GM20000 (cell line): ENCODE measurements around the gene NLGN1.
A peak's percentile ranks its signal among the peaks of the same experiment; 100 is the strongest.

Source experiments
- DNase-seq: peaks from one replicate; pipeline ENCODE4 v3.0.0; 2012; ENCODE audit warnings: low spot score
- CTCF ChIP-seq: IDR thresholded peaks from 2 replicates; pipeline ENCODE4 v1.5.1; 2012; ENCODE audit warnings: mild to moderate bottlenecking, control low read depth; ENCODE audit errors: extremely low read depth, missing control alignments

NLGN1 gene

GRCh38 chr3:173404156-173404555 lies 6.6 kb downstream of the NLGN1 start:
- TF ChIP-seq CTCF: no peak
- DNase-seq: no peak

- TF ChIP-seq CTCF: no peak
- no peak for DNase-seq
Measured at GRCh38 chr3:173410436-173410835, 12.9 kb downstream of the NLGN1 start.

- TF ChIP-seq CTCF: no peak
- no peak for DNase-seq
Measured at GRCh38 chr3:173410849-173411248, 13.3 kb downstream of the NLGN1 start.

- DNase-seq: no peak
- TF ChIP-seq CTCF: peak; percentile 17
Measured at GRCh38 chr3:173411375-173411973, 13.9 kb downstream of the NLGN1 start.

GRCh38 chr3:173416070-173416469 lies 18.5 kb downstream of the NLGN1 start:
- no peak for TF ChIP-seq CTCF
- no peak for DNase-seq

GRCh38 chr3:173429076-173429475 lies 31.5 kb downstream of the NLGN1 start:
- no peak for DNase-seq
- TF ChIP-seq CTCF: no peak

GRCh38 chr3:173429527-173429926 lies 32.0 kb downstream of the NLGN1 start:
- no peak for TF ChIP-seq CTCF
- no peak for DNase-seq
